CD4-positive, alpha-beta T cell treated with Interleukin-12 subunit alpha and Interleukin-12 subunit beta, for 1 hour (primary cell): Measurements from ENCODE around the gene HIPK1.

Experiments used
- DNase-seq: peaks from one replicate; pipeline ENCODE4 v3.0.0-alpha.2; 2020

The HIPK1 gene

DNA sequence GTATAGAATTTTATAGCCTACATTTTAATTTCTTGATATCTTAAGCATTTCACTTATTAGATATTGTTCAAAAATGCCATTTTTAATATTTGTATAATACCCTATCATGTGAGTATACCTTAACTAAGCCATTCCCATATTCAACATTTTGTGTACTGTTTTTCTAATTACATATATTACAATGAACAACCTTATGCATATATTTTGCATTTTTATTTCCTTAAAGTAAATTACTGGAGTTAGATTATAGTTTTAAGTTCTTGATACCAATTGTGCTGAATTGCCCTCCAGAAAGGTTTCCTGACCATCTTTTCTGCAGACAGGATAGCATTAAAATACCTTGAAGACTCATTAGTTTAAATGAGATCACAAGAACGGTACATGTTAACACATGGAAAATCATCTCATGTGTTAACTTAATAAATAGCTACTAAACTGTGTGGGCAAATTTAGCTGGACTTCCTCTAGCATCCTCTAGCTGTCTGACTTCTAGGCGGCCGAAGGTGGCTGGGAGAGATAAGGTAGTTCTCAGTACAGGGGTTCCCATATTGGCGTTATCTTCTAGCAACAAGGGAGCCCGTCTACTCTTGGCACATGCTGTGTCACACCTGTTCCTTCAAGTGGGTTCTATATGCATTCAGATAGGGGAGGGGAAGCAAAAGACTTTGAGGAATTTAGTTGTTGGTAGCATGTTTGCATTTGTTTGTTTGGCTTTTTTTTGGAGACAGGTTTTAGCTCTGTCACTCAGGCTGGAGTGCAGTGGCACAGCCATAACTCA lies 15.0 kb upstream of the HIPK1 start:
- no peak for DNase-seq

DNA sequence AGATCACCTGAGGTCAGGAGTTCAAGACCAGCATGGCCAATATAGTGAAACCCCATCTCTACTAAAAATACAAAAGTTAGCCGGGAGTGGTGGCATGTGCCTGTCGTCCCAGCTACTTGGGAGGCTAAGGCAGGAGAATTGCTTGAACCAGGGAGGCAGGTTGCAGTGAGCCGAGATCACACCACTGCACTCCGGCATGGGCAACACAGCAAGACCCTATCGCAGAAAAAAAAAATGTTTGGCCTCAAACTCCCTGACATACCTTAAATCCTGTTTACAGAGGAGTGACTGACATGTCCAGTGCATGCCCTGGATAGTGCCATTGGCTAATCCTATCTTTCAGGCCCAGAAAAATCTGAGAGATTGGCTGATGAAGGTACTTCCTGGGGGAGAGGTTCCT lies 12.2 kb upstream of the HIPK1 start:
- no peak for DNase-seq

DNA sequence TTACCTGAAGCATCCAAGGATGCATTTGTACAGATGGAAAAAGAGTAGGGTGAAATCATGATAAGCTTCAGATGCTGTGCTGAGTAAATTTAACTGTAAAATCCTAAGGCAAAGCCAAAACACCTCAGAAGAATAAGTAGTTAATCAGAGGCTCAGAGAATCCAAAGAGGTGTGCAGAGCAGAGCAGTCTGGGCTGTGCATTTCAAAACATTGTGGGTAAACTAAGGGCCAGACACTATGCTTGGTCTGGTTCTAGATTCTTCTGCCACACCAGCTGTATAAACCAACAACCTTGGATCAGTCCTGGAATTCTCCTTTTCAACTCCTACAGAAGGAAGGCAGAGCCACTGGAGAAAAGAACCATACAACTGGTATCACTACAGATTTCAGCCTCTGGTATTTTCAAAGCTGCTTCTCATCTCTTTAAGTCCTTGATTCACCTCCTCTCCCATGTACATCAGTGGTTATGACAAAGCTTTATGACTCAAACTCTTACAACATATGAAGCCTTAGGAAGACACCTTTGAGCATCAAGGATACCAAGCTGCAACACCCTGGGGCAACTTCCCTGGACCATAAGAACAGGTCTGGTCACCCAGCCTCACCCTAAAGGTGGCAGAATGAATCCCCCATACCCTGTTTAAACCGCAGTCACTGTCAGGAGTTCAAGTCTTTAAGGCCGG lies 11.6 kb upstream of the HIPK1 start:
- no peak for DNase-seq

DNA sequence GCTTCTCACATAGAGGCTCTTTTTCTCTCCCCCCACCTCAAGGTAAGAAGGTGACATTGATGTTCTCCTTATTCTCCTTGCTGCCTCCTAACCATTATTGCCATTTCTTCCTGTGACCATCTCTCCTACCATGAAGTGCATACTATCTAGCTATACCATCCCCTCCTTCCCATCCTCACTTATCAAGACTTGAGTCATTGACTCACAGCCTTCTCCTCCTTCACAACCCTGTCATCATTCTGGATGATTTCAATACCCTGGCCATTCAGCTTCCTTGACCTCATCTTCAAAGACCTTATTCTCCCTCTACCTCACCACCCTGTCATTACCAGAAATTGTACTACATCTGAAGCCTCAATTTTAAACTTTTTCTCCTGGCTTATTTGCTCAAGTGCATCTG lies 10.9 kb upstream of the HIPK1 start:
- DNase-seq, result no peak

DNA sequence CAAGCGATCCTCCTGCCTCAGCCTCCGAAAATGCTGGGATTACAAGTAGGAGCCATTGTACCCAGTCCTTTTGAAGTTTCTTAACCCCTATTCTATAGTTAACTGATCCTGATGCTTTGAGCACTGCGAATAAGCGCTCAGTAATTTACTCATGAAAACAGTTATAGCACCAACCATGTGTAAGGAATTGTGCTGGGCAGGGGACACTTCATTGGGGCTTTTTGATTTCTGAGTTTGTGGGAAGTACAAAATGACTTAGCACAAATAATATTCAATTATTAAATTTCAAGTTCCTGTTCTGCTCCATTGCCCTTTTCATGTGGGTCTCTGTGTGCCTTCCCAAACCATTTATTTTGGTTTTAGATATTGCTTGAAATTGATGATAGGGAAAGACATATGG lies 6.2 kb upstream of the HIPK1 start:
- no peak for DNase-seq

DNA sequence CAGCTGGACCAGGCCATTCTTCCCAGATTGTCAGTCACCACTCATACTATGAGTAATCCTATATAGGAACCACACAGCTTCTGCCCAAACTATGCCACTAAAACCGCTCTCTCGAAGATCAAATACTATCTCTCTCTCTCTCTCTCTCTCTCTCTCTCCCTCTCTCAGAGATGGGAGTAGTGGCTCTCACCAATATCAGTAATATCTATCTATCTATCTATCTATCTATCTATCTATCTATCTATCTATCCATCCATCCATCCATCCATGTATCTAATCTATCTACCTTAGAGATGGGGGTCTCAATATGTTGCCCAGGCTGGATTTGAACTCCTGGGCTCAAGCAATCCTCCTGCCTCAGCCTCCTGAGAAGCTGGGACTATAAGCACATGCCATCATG lies 4.7 kb upstream of the HIPK1 start:
- DNase-seq, result no peak

DNA sequence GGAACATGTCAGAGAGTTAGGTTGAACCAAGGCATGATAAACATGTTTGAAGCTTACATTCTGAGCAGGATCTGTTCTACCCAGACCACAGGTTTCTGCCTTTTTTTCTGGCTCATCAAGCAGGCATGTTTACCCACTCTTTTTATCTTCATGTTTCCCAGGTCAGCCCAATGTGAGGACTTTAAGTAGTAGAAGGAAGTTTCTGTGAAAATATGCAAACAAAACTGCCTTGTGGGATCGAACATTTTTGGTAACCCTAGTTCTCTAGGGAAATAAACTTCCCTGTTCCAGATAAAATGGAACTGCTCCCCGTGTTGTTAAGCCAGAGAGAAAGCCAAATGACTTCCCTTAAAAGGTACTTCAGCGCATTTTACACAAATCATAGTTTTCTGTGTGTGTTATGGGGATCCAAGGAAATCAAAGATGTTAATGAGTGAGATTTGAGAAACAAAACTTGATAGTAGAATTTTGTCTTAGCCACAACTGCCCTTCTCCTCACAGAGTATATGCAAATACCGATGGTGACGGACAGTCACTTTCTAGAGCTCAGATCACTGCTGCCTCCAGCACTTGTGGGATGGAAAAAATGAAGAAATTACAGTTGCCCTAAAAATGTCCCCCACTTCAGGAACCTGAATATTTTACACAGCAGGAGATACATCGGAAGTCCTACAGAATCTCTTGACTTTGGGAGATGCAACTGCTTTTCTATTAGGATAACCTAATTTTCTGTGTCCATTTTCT lies 765 bp upstream of the HIPK1 start:
- DNase-seq, result no peak

DNA sequence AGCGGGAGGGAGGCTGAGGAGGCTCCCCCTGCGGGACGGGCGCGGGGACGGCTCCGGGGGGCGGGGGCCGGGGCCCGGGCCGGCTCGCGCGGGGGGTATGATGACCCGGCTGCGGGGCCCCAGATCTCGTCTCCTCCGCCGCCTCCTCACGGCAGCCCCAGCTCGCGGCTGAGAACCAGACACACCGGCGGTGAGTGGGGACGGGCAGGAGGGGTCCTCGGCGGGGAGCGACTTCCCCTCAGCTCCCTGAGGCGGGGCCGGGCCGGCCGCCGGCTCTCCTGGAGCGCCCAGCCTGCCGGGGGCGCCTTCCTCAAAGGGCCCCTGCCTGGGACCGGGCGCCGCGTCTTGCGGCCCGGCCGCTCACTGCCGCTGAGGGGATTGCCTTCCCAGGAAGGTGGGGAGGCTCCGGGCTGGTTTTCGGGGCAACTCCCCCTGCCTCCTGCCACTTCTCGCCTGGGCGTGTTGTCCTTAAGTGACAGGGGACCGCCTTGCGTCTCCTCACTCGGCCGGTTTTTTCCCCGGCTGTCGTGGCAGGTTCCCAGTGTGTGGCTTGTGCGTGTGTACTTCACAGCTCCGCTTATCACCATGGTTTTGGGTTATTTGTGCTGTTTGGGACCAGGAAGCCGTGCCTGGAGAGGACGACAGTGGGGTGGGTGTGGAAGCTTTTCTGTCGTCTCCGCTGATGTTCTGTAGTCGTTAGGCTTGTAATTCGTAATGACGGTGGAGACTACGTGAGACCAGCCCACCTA lies 800 bp downstream of the HIPK1 start:
- DNase-seq, result peak; percentile 83

DNA sequence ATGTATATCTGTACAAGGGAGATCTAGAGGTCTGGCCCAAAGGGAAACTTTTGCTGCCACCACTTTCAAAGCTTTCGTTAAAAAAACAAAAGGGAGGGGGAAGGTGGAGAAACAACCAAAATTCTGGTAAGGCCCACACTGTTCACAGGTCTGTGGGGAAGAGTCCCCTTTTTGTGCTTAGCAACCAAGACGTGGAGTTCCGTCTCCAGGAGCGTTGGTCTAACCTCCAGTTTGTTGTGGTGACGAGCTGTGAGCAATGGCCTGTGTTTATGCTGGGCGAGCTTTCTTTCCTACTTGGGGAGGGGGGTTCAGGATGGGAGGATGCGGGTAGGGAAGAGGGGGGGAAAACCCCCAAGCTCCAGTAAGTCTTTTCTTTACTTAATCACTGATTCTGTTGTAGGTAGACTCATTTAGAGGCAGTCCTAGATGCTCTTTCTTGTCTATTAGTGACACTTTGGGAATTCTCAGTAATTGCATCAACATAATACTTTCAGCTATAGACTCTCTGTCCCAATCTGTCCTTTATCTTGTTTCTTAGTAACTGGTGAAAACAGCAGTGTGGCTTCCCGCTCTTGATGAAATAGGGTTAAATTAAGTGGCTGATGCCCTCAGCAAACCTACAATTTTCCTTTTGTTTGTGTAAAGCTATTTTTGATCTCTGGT lies 1.5 kb downstream of the HIPK1 start:
- DNase-seq, result peak; percentile 91

DNA sequence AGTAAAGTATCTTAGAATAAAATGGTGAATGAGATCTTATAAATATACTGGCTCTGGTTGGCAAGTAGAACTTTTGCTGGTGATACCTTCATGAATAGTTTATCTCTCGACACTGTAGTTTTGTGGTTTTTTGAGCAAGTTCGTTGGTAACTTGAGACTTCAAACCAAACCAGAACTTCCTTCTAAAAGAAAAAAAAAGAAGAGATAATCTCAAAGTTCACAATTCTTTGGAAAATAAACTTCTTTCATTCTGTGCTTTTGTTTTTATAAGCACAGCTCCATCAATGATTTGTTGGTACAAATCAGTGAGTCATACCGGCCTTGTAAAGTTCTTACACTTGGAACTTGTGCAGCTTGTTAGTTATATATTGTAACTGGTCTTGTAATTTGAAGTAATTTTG lies 2.3 kb downstream of the HIPK1 start:
- DNase-seq, result peak; percentile 69

DNA sequence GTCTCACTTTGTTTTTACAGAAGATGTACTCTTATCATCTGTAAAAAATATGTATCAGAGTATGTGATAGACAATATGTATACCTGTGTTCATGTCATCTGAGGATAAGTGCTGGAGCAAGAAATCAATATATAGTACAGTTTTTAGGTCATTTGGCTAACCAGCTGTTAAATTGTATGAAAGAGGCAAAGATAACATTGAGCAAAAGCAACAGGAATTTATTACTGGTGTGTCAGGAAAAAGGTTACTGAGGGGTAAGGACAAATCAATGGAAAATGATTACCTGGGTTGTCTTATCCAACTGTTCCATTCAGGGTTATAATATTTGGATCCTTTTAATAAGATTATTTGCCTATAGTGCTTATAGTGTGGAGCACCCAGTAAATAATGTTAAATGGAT lies 4.9 kb downstream of the HIPK1 start:
- no peak for DNase-seq

DNA sequence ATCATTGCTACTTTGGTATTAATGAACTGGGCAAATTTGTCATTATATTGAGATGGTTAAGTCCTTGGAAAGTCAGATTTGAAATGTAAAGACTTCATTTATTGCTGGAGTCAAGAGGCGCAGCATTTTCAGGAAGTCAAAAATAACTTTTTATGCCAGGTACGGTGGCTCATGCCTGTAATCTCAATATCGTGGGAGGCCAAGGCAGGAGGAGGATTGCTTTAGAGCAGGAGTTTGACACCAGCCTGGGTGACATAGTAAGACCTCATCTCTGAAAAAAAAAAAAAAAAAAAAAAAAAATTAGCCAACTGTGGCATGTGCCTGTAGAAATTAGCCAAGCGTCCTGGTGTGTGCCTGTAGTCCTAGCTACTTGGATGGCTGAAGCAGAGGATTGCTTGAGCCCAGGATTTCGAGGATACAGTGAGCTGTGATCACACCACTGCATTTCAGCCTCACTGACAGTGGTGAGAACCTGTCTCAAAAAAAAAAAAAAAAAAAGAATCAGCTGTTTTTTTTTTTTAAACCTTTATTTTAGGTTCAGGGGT lies 5.5 kb downstream of the HIPK1 start:
- DNase-seq, result no peak

DNA sequence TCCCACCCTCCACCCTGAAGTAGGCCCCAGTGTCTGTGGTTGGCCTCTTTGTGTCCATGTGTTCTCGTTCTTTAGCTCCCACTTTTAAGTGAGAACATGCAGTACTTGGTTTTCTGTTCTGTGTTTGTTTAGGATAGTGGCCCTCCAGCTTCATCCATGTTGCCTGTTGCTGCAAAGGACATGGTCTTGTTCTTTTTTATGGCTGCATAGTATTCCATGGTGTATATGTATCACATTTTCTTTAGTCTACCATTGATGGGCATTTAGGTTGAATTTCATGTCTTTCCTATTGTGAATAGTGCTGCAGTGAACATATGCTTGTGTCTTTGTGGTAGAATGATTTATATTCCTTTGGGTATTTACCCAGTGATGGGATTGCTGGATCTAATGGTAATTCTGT lies 6.1 kb downstream of the HIPK1 start:
- no peak for DNase-seq

DNA sequence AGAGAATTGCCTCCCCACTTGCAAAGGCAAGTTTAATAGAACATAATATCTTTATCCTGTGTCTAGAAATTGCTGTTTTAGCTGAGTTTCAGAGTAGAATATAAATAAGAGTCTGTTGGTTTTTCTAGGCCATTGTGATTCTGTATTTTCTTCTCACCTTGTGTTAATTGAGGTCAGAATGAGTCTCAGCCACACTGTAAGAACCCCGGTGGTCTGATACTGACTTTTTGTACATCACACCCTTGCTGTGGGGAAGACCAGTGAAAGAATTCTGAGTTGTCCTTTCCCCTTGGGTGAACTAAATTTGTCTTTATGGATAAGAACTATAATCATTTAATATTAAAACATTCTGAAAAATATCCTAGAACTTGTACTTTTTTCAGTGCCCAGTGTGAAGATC lies 6.8 kb downstream of the HIPK1 start:
- no peak for DNase-seq

DNA sequence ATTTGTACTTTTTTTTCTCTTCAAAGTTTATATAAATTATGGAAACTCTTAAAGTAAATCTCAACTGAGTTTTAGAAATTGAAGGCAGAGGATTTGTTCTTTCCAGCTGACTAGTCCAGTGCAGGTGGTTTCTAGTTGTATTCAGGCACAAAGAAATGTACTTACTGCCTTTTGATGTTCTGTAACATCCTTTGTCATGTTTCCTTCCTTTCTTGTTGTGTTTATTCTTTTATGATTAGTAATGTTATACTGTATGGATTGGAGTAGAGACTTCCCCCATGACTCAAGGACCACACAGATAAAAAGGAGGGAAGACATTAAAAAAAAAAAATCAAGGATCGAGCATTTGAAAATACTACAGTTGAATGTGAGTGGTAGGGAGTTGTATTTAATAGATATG lies 8.0 kb downstream of the HIPK1 start:
- DNase-seq, result no peak

DNA sequence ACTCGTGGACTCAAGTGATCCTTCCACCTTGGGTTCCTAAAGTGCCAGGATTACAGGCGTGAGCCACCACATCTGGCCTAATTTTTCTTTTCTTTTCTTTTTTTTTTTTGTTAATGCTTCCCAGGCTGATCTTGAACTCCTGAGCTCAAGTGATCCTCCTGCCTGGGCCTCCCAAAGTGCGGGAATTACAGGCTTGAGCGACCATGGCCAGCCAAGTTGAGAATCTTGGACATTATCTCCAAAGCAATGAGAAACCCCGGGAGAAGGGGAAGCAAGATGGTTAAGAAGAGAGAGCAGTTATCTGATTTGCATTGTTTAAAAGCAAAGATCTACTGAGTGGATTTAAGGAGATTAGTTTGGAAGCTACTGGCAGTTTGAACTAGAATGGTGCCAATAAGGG lies 9.1 kb downstream of the HIPK1 start:
- no peak for DNase-seq

DNA sequence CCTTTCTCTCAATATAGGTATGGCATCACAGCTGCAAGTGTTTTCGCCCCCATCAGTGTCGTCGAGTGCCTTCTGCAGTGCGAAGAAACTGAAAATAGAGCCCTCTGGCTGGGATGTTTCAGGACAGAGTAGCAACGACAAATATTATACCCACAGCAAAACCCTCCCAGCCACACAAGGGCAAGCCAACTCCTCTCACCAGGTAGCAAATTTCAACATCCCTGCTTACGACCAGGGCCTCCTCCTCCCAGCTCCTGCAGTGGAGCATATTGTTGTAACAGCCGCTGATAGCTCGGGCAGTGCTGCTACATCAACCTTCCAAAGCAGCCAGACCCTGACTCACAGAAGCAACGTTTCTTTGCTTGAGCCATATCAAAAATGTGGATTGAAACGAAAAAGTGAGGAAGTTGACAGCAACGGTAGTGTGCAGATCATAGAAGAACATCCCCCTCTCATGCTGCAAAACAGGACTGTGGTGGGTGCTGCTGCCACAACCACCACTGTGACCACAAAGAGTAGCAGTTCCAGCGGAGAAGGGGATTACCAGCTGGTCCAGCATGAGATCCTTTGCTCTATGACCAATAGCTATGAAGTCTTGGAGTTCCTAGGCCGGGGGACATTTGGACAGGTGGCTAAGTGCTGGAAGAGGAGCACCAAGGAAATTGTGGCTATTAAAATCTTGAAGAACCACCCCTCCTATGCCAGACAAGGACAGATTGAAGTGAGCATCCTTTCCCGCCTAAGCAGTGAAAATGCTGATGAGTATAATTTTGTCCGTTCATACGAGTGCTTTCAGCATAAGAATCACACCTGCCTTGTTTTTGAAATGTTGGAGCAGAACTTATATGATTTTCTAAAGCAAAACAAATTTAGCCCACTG lies 11.5 kb downstream of the HIPK1 start:
- DNase-seq, result peak; percentile 68

DNA sequence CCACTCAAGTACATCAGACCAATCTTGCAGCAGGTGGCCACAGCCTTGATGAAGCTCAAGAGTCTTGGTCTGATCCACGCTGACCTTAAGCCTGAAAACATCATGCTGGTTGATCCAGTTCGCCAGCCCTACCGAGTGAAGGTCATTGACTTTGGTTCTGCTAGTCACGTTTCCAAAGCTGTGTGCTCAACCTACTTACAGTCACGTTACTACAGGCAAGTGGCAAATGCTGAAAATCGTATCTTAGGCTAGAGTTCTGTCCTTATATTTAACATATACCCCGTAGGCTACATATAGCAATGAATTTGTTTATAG lies 12.1 kb downstream of the HIPK1 start:
- DNase-seq, result no peak

DNA sequence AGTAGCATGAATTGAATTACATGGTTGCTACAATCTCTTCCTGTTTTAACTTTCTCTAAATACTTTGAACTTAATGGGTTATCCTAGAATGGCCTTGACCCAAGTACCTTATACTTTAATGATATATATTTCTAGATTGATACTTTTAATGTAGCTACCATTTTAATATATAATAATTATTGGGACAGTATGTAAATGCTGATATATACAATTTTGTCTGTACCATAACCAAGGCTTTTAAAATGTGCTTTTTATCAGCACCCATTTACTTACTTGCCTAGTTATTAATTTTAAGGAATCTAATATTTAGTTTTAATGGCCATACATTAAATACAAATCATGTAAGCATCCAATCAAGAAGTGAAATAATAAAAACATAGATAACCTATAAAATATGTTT lies 13.4 kb downstream of the HIPK1 start:
- no peak for DNase-seq

DNA sequence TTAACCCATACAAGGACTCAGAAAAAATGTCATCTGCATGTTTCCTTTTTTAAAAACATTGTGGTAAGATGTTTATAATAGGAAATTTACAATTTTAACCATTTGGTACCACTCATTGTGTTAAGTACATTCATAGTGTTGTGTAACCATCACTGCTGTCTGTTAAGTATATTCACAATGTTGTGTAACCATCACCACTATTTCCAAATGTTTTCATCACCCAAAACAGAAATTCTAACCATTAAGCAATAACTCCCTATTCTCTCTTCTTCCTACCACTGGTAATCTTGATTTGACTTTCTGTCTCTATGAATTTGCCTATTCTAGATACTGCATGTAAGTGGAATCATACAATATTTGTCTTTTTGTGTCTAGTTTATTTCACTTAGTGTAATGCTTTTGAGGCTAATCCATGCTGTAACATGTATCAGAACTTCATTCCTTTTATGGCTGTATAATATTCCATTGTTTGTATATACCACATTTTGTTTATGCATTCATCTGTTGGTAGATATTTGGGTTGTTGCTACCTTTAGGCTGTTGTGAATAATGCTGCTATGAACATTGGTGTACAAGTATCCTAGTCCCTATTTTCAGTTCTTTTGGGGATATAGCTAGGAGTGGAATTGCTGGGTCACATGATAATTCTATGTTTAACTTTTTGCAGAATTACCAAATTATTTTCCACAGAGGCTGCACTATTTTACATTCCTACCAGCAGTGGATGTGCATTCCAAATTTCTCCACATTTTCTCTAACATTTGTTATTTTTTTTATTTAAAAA lies 14.1 kb downstream of the HIPK1 start:
- no peak for DNase-seq

DNA sequence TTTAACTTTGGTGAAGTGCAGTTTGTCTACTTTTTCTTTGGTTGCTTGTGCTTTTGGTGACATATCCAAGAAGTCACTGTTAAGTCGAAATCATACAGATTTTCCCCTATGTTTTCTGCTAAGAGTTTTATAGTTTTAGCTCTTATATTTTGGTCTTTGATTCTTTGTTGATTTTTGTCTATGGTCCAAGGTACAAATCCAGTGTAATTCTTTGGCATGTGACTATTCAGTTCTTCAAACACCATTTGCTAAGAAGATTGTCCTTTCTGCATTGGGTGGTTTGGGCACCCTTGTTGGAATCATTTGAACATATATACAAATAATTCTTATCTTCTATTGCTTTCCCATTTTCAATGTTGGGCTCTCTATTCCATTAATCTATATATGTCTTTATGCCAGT lies 16.2 kb downstream of the HIPK1 start:
- no peak for DNase-seq
